GM21723 (cell line): Measurements from ENCODE around the gene PER2.
"Not testable (repeated sequence)": the region's sequence is repeated elsewhere in the genome, so short reads cannot be mapped to it uniquely, and the experiment has no call there.

Source experiments
- ATAC-seq: cut with Tn5 transposase; IDR thresholded peaks from one replicate; pipeline ENCODE4 v1.9.1; 2021; ENCODE audit warnings: mild to moderate bottlenecking, moderate library complexity; ENCODE audit not compliant: unreplicated experiment

The PER2 gene

DNA sequence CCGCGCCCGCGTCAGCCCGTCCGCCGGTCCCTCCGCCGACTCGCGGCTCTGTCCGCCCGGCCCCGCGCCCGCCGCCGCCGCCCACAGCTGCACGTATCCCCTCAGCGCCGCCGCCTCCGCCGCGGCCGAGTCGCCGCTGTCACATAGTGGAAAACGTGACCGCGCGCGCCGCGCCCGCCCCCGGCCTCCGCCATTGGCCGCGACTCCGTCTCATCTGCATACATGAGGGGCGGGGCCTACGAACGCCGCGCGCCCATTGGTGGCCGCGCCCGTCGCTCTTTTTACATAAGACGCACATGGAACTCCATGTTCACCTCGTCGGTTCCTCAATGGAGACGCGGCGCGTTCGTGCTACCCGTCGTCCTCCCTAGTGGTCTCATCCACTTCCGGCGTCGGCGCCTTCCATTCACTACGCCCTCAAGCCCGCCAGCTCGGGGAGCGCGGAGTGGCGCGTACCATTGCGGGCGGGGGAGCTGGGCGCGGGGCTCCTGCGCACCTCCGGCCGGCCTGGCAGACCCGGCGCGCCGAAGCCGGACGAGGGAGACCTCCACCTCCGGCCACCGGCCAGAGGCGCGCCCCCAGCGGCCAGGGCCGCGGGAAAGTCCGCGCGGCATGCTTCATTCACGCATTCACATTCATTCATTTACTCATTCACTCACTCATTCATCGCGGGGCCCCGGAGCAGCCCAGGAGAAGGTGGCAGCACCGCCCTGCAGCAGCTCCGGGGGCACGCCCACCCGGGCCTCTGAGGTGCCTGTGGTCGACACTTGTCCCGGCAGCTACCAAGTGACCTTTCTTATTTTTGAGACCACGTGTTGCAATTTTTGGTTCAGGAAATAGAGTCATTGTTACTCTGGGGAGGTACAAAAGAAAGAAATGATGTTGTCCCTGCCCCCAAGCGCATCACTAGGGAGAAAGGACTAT lies 502 bp upstream of the PER2 start:
- peak; percentile 90 for ATAC-seq

DNA sequence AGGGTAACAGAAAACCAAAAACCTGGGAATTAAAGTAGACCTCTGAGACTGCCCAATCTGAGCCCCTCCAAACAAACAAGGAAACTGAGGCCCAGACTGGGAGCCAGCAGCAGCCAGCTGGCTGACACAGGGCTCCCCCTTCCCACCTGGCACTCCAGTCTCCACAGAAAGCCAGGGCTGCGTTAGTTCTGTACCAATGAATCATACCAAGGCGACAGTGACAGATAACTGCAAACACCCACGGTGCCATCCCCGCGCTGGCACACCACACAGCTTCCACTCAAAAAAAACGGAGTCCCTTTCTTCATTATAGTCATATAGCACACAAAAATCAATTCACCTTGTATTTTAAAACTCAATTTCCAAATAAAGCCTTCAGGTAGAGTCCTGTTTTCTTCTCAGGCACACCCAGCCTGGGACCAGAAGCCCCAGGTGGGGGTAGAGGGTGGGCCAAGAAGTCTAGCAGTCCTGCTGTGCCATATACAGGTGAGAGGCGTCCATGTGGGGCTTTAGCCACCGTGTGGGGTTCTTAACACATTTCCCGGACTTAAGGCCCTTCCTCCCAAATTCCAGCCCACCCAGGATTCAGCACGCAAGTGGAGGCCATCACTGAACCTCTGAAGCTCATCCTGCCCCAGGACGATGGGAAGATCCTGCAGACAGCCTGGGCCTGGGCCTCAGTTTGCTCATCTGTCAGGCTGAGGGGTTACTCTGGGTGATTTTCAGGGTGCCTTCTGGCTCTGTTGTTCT lies 1.2 kb downstream of the PER2 start:
- ATAC-seq = no peak

DNA sequence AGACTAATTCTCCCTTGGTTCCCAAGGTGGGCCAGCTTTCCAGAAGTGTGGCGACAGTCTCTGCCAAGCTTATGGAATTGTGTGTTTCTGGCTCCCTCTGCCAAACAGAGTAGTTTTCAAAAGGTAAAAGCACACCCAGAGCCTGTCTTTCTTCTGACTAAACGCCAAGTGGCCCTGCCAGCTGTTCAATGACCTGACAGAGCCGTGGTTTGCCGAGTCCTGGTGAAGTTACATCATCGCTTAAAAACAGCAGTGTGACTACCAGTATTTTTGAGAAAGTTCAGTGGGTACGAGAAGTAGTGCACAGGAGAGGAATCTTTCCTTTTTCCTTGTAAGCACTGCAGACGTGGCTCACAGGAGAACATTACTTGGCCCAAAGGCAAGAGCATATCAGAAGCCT lies 1.9 kb downstream of the PER2 start:
- no peak for ATAC-seq

DNA sequence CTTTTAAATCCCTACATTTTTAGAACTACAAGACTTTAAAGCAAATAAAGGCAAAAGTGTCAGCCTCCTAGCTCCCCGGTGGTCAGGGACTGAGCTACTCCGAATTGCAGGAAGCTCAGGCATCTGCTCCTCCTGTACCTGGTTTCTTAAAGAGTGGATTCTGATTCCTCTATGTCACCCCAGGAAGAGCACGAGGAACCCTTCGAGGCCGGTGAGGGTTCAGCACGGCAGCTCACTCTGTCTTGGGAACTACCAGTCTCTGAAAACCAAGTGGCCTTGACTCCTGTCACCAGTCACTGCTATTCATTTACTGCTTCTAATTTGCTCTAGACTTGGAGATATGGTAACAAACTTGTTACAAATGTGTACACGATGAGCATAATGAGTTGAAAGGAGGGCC lies 2.3 kb downstream of the PER2 start:
- ATAC-seq = no peak

DNA sequence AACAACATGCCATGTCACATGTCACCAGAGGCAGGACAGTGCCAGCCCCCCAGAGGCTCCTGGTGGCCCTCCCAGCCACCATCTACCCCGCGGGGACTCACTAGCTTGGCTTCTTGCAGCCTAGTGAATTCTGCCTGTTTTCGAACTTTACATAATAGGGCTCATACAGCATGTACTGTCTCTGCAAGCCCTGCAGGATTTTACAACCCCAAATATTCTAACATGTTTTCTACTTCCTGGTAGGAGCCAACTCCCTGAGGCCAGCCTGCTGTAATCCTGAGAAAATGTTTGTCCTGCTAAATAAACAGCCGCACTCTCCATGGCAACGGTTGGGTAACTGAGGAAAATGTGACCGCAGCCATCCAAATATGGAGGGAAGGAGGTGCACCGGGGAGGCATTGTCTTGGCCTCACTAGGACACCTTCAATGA lies 2.7 kb downstream of the PER2 start:
- no peak for ATAC-seq

DNA sequence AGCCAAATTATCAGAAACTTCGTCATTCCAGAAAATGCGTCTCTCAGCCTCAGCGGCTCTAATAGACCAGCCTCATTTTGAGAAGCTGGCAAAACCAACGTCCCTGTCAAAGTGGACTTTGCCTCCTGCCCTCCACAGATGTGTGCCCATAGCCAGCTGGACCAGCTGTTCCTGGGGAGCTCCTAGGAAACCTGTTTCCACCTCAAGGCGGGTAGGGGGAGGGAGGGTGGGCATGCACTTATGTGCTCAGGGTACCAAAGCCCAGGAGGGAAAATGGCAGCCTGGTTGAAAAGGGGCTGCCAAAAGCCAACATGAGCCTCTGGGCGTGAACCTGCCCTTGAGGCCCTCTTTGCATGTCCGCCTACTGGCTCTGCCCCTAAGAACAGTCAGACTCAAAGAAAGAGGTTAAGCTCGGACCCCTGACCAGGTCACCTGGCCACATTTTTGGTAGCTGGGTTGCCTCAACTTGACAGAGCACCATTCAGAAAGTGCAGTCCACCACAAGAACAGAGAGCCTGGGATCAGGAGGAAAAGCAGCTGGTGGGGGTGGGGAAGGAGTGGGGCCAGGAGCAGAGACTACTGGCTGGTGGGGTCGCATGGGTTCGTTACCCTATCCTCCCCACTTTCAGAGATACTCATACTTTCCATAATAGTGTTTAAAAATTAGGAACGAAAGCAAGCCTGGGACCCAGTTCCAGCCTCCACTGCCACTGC lies 3.5 kb downstream of the PER2 start:
- ATAC-seq = no peak

DNA sequence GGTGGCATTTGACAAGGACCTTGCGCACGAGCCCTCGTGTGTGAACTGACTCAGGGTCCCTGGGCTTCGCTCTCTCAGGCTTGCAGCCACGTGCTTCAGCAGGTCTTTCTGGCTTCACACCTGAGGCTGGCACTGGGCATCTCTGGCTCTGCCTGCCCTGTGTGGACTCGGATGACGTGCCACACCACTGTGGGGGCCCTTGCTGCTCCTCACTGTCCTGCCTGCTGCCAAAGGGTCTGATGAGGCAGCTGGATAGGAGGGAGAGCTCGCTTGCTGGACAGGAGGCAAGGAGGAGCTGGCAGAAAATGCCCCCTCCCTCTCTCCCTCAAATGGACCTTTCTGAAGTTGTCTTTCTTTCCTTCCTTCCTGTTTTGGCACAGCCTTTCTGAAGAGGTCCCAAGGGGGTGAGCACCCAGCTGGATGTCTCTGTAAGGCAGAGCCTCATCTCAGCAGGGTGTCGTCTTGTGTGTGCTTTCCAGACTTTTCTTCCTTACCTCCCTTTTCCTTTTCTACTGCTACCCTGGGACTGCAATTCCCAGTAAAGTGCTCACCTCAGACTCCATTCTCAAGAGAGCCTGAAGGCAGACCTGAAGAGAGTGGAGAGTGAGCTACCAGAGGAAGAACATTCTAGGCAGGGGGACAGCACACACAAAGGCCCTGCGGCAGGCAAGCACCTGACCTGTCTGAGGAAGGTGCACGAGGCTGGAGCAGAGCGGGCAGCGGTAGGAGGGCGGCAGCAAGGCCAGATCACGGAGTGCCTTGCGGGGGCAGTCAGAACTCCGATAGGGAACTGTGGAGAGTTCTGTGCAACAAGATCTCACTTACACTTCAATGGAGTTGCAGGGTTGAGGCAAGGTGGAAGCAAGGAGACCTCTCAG lies 5.3 kb downstream of the PER2 start:
- ATAC-seq = no peak

DNA sequence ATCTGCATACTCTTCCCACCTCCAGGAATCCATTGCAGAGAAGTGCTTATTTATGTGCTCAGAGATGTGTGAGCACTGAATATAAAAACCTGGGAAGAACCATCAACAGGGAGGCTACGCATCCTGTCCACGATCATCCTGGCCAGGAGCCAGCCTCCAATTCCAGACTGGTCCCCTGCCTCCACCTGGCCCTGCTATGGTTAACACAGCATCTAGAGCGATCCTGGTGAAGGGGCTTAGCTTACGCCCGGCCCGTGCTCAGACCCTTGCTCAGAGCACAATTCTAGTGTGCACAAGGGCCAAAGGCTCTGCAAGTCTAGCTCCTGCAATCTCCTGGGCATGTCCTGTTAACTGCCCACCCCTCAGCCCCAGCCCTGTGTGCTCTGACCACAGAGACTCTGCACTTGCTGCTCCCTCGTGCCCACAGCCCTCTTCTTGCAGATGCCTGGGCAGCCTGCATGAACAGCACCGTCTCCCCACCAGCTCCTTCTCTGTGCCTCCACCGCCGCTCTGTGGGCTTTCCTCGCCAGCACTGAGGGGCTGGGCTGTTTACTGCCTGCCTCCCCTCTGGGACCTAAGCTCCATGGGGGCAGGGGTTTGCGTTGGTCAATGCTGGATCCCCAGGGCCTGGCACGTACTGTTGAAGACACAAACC lies 6.5 kb downstream of the PER2 start:
- ATAC-seq = no peak

DNA sequence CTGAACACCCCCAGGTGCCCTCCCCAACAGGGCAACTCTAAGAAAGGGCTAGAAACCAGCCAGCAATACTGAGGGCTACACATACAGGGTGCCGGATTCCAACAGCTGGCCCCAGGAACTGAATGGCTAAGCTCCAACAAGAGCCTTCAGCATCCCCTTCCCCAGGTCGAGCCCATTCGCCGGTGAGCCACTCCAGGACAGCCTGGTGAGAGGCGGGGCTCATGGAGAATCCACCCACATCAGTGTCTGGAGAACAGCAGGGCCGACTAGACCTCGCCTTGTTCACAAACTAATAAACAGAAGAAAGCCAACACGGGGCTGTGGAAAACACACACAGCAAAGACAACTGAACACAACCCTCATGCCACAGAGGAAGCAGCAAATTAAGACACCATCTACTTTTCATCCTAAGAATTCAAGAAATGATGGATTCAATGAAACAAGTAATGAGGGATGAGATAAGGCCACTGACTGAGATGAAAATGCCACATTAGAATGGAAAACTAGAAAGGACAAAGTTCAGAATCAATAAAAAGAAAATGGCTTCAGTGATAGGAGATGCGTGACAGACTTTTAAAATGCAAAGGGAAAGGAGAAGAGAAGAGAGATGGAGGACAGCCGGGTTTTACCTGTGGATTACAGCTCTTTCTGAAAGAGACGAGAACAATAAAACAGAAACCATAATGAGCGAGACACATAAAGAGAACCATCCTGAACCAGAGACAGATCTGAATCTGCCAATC lies 8.2 kb downstream of the PER2 start:
- no peak for ATAC-seq

DNA sequence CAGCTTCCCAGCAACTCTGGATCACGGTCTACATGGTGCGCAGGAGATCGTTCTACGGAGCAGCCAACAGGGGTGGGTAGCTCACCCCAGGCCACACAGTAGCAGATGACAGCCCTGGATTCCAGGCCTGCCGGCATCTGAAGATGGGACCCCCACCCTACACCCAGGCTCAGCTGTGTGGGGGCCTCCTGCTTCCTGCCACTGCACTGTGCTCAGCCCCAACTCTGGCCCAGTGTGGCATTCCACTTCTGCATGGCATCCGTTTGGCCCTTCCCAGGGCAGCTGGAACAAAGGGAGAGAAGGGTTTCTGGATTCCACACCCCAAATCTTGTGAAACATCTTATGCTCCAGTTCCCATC lies 9.1 kb downstream of the PER2 start:
- no peak for ATAC-seq

DNA sequence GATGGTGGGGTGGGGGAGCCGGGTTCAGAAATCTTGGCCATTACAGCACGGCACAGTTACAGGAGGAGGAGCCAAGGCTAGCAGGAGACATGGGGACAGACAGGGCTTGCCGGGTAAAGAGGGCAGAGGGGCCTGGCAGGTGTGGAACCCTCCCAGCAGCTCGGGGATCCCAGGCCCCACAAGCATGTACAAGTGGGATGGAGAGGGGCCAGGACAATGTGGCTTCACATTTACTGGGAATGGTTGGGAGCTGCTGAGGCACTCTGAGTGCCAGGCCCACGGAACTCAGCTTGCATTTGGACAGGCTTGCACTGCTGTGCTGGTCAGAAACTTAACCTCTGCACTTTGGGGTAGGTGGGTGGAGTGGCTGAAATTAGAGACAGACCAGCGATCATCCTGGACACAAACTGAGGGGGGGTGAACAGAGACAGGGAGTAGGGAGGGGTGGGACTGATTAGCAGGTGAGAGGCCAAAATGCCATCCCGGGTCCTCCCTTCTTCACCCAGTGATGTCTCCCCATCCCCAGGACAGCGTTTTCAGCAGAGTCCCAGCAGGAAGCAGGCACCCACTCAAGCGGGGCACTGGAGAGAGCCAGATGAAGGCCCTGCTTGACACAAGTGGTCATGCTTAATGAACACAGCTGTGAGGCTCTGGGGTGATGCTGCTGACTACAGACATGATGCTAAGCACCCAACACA lies 9.6 kb downstream of the PER2 start:
- no peak for ATAC-seq

DNA sequence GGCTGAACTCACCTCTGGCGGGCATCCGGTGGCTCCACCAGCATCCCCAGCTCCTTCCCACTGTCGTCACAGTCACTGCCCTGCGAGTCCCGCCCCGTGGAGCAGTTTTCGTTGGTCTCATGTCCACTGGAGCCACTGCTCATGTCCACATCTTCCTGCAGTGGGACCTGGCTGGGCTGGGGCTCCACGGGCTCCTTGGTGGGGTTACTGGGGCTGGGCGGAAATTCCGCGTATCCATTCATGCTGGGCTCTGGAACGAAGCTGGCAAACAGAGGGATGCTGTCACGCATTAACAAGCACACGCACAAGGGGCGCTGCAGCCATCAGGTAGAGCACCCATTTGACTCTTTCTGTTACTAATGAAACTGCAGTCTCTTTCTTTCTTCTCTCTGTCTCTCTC lies 10.7 kb downstream of the PER2 start:
- ATAC-seq = no peak

DNA sequence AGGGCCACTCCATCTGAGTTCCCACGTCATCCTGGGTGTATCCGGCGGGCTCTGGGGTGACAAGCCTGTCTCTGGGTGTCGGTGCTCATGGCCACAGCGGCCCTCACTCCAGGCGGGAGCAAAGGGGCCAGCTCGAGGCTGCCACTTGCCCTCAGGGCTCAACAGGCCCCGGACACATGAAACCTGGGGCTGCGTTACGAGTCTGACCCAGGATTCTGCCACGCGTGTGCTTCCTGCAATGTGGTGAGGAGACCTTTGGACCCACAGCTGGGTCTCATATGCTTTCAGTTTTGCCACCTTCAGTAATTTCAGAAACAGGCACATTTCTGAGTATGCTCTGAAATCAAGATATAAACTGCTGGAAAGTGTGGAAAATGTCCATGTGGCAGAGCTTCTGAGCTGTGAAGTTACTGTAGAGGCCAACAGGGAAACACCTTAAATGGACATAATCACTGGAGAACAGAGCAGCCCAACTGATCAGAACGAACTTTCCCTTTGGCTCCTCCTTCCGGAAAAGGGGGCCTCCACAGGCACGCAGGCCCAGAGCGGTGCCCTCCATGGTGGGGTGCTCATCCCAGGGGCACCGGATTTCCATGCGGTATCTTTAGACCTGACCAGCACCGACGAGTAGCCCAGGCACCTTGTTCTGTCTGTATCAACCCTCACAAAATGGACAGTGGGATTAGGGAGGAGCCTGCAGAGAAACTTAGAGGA lies 14.1 kb downstream of the PER2 start:
- ATAC-seq = no peak

DNA sequence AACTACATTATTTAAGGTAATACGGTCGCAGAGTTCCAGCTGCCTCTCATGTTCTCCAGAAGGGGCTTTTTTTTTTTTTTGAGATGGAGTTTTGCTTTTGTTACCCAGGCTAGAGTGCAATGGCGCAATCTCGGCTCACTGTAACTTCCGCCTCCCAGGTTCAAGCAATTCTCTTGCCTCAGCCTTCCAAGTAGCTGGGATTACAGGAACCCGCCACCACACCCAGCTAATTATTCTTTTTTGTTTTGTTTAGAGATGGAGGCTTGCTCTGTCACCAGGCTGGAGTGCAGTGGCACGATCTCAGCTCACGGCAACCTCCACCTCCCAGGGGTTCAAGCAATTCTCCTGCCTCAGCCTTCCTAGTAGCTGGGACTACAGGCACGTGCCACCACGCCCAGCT lies 15.0 kb downstream of the PER2 start:
- not testable (repeated sequence) for ATAC-seq

DNA sequence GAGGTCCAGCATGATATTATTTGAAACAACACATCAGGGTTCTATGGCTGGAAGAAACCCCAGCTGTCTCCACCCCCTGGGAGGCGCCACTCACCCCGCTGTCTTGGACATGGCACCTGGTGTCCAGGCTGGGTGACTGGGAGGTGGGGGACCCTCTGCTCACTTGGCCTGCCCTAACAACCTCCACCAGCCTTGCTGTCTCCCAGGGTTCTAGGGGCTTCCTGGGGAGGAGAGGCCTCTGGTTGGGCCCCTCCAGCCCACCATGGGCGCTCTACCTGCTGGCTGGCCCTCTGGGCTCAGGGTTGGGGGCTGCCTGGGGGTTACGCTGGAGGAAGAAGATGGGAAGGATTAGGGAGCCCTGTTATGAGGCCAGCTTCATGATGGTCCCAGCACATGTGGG lies 16.3 kb downstream of the PER2 start:
- ATAC-seq = no peak

DNA sequence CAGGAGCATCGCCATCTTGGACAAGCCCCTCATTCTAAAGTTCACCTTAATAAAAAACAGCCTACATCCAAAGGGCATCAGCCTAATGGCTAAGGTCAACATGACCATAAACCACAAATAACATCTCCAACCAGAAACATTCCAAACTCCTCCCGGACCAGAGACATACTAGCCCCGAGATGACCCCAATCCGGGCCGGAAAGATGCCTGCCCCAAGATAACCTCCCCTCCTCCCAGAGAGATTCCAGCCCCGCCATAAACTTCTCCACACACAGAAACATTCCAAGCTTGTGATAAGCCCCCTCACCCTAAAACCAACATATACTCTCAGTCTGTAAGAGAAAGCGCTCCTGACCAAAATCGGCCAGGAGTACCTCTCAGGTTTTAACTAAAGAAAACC lies 16.7 kb downstream of the PER2 start:
- ATAC-seq = not testable (repeated sequence)

DNA sequence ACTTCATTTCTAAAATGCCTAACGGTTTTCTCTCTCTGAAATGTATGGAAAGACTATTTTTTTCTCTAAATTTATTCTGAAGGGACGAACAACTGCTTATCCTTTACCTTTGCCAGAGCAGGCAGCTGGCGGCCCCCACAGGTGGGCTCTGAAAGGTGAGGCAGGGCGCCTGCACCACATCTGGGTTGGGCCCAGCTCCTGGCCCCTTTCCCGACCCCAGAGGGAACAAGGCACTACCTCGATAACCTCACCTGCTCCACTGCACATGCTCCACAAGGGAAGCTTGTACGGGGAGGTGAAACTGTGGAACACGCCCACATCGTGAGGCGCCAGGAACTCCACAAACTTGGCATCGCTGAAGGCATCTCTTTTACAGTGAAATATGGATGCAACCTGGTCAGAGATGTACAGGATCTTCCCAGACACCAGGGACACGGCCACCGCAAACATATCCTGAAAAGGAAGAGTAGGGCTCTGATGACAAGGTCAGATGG lies 17.3 kb downstream of the PER2 start:
- ATAC-seq = no peak

DNA sequence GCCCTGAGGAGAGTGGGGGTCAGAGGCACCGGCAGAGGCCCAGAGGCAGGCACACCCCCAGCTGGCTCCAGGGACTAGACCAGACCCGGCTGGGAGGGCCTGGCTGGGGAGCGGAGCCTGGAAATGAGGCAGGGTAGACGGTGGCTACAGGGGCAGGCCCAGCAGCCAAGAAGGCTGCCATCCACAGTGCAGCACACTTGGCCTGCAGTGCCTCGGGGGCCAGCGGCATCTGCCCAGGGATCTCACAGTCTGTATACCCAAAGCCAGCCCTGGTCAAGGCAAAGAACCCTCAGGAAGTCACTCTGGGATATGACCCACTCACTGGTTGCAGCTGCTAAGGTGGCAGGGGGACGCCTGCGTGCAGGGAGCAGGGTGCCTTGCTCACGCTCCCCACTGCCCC lies 17.8 kb downstream of the PER2 start:
- ATAC-seq = no peak
